ENCODE data around the gene MSRB2.
"Not testable (repeated sequence)": the region's sequence is repeated elsewhere in the genome, so short reads cannot be mapped to it uniquely, and the experiment has no call there.

The MSRB2 gene

DNA sequence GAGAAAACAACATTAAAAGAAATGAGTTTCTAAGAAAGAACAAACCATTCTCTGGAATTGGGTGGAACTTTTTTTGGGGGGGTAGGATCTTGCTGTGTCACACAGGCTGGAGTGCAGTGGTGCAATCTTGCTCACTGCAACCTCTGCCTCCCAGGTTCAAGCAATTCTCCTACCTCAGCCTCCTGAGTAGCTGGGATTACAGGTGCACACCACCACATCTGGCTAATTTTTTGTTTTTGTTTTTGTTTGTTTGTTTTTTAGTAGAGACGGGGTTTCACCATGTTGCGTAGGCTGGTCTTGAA lies 30.6 kb upstream of the MSRB2 start:
- H3K9me3 Mint-ChIP-seq; DNase-seq; H3K4me3 Mint-ChIP-seq; H3K36me3 Mint-ChIP-seq; H3K4me1 Mint-ChIP-seq; H3K27ac Mint-ChIP-seq; ATAC-seq (replicated peaks): not testable (repeated sequence)
- peaks cover 24 to 41% of the 10 kb centered on the region in 2 donors for H3K27me3 Mint-ChIP-seq

DNA sequence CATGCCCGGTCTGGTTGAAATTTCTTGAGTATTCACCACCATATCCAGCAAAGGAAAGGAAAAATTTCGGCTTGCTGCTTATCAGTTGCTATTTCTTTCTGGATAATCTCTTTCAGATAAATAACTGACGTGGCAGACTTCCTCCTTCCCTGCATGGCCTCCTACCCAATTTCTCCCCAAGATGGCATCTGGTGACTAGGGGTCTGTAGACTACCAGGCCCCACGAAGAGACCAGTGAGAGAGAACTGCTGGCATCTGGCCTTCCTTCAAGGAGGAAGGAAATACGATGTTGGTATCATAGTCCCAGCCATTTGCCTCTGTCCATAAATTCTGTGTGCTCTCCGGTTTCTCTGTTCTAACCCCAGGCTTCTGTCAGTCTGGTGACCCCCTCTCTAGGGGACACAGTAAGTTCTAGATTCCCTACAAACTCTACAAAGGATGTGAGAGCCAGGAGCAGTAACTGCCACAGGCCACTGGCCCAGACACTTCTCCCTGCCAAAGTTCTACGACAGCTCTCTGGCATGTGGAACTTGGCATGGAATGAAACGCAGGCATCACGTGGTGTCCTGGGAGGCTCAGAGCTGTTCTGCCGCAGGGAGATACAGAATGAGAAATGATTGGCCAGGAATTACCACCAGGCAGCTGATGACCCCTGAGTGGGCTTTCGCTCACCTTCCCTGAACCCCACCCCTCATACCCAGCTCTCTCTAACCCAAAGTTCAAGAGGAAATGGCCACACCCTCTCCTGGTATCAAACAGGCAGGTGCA lies 30.0 kb upstream of the MSRB2 start:
- no peak overlapping the region for H3K27ac Mint-ChIP-seq
- no peak overlapping the region for H3K4me3 Mint-ChIP-seq
- no peak for ATAC-seq (replicated peaks)
- peaks cover 19 to 36% of the 10 kb centered on the region in 2 donors for H3K27me3 Mint-ChIP-seq
- no peaks in the 10 kb centered on the region for H3K36me3 Mint-ChIP-seq
- H3K9me3 Mint-ChIP-seq, result no peaks in the 10 kb centered on the region
- no peak for DNase-seq
- H3K4me1 Mint-ChIP-seq, result peaks cover 3 to 6% of the 10 kb centered on the region in 2 donors

DNA sequence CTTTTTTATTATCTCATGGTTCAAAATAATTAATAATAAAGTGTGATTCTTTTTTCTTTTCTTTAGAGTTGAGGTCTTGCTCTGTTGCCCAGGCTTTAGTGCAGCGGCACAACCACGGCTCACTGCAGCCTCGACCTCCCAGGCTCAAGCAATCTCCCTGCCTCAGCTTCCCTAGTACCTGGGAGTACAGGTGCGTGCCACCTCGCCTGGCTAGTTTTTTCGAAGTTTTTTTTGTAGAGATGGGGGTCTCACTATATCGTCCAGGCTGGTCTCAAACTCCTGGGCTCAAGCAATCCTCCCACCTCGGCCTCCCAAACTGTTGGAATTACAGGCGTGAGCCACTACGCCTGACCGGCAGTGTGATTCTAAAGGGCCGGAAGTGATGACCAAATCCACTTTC lies 28.0 kb upstream of the MSRB2 start:
- Mint-ChIP-seq H3K4me3 (no peak overlapping the region), H3K27me3 (peaks cover 12 to 29% of the 10 kb centered on the region in 2 donors), H3K36me3 (no peaks in the 10 kb centered on the region), H3K9me3 (no peaks in the 10 kb centered on the region), H3K27ac (no peak overlapping the region), H3K4me1 (peaks cover 3 to 6% of the 10 kb centered on the region in 2 donors)
- DNase-seq, result no peak
- ATAC-seq (replicated peaks), result no peak

DNA sequence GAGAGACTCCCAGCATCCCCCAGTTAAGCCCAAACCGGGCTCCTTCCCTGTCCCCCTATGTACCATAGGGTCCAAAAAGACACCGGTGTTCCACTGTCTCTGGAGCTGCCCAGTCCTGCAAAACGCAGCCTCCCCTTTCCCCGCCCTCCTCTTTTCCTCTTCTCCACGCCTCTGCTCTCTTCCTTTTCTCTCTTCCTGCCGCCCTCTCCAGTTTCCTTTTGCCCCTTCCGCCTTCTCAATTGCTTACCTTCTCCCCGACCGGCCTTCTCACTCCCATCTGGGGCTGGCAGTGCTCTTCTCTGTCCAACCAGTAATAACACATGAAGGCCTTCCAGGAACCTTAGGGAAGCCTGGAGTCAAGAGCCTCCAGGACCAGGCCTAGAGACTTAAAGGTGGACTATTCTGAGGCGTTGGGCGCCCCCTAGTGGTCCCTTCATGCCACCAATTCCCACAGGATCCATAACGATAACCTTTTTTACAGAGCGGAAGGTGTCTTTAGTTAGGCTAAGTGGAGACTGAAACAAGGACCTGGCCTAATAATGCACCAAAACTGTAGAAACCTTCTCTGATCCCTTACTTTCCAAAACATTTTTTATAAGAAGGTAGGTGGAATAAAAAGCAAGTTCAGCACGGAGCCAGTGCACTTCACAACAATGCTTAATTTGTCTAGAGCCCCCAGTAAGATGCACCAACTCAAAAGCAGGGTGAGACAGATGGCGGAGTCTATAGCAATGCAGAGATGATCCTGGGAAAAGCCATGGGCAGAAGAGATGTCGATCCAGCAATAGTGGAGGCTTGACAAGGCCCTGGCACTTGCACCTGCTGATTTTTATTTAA lies 27.2 kb upstream of the MSRB2 start:
- DNase-seq (peak; percentile 34), ATAC-seq (replicated peaks) (peak; percentile 78 to 82)
- H3K4me3 Mint-ChIP-seq, result no peak overlapping the region
- no peaks in the 10 kb centered on the region for H3K9me3 Mint-ChIP-seq
- no peak overlapping the region for H3K27ac Mint-ChIP-seq
- peaks cover 3 to 6% of the 10 kb centered on the region in 2 donors for H3K4me1 Mint-ChIP-seq
- peaks cover 12 to 29% of the 10 kb centered on the region in 2 donors for H3K27me3 Mint-ChIP-seq
- no peaks in the 10 kb centered on the region for H3K36me3 Mint-ChIP-seq

DNA sequence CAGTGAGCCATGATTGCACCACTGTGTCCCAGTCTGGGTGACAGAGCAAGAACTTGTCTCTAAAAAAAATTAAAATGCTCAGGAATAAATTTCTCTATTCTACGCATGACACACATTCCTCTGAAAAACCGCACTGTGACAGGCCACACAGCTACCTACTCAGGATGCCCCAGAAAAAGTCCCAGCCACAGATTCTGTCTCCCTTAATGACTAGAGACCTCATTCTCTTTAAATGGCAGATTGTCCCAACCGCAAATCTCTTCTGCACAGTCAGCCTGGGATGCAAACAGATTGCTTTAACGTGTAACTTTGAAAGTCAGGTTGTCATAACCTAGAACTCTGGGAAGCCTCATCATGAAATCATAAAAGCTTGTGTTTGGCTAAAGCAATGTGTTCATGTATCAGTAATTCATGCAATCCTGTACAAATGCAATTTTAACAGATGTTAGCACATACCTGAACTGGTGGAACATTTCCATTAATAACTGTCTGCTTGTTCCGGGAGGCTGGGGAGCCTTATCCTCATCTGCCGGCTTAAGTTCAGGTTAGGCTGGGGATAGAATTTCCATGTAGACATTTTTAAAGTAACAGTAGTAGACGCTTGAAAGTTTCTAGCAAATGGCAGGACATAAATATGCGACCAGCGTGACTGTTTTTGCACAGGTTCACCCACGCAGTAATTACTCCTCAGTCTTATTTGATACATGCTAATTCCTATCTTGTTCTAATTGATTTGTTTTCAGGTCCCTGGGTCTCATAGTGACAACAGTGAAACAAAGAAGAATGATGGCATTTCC lies 26.2 kb upstream of the MSRB2 start:
- Mint-ChIP-seq H3K27me3 (peaks cover 6 to 19% of the 10 kb centered on the region in 2 donors), H3K4me1 (peaks cover 3 to 6% of the 10 kb centered on the region in 2 donors), H3K4me3 (no peak overlapping the region), H3K27ac (no peak overlapping the region), H3K36me3 (no peaks in the 10 kb centered on the region), H3K9me3 (no peaks in the 10 kb centered on the region)
- DNase-seq (no peak), ATAC-seq (replicated peaks) (peak in 1 of 2 donors; percentile 27)

DNA sequence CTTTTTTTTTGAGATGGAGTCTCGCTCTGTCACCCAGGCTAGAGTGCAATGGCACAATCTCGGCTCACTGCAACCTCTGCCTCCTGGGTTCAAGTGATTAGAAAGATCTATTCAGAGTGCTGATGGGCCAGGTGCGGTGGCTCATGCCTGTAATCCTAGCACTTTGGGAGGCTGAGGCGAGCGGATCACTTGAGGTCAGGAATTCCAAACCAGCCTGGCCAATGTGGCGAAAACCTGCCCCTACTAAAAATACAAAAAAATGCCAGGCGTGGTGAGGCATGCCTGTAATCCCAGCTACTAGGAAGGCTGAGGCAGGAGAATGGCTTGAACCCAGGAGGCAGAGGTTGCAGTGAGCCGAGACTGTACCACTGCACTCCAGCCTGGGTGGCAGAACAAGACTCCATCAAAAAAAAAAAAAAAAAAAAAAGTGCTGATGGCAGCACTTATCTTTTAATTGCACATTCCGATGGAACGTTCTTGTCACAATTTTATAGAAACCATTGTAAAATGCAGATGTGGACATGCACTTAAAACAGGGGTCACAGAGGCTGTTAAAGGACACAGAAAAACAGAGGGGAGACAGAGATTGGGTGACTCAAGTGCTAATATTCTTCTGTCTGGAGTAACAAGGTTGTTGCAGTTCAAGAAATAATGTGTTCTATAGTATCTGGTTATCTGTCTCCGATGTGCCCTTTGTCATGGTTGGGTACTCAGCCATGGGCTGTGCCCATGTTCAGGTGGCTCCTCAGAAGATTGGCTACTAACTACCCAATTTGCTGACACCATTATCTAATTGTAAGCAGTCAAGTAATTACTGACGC lies 25.1 kb upstream of the MSRB2 start:
- not testable (repeated sequence) for H3K4me1 Mint-ChIP-seq, H3K4me3 Mint-ChIP-seq, H3K9me3 Mint-ChIP-seq, H3K27ac Mint-ChIP-seq, H3K36me3 Mint-ChIP-seq, DNase-seq
- peak in 1 of 2 donors; percentile 15 for ATAC-seq (replicated peaks)
- peaks cover 6 to 17% of the 10 kb centered on the region in 2 donors for H3K27me3 Mint-ChIP-seq

DNA sequence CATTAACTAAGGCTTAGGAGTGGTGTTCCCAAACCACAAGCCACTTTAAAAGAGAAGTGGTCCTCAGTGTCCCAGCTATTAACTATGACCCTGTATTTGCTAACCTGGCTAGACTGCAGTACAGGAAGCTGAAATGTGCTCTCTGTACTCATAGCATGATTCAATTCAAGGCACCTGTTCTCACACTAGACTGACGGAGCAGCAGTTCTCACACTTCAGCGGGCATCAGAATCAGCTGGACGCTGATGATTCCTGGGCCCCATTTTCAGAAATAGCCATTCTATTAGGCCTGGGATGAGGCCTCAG lies 24.5 kb upstream of the MSRB2 start:
- Mint-ChIP-seq H3K4me3 (no peak overlapping the region), H3K9me3 (no peaks in the 10 kb centered on the region), H3K4me1 (peaks cover 3 to 6% of the 10 kb centered on the region in 2 donors), H3K27ac (no peak overlapping the region), H3K36me3 (no peaks in the 10 kb centered on the region), H3K27me3 (peaks cover 10 to 21% of the 10 kb centered on the region in 2 donors)
- DNase-seq, result no peak
- ATAC-seq (replicated peaks), result peak in 1 of 2 donors; percentile 41

DNA sequence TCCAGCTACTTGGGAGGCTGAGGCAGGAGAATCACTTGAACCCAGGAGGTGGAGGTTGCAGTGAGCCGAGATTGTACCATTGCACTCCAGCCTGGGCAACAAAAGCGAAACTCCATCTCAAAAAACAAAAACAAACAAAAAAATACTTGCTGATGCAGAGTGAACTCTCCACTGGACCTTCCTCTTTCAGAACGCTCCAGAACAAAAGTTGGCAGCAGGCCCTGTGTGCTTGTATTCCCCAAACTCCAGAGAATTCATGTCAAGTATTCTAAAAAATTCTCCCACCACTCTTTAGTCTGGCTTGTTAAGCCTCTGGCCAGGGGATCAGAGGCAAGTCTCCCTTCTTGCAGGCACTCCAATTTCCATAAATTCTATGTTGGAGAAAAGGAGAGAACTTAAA lies 22.8 kb upstream of the MSRB2 start:
- H3K27ac Mint-ChIP-seq; ATAC-seq (replicated peaks); H3K4me1 Mint-ChIP-seq; H3K36me3 Mint-ChIP-seq; H3K9me3 Mint-ChIP-seq; DNase-seq; H3K4me3 Mint-ChIP-seq: not testable (repeated sequence)
- peaks cover 22 to 36% of the 10 kb centered on the region in 2 donors for H3K27me3 Mint-ChIP-seq

DNA sequence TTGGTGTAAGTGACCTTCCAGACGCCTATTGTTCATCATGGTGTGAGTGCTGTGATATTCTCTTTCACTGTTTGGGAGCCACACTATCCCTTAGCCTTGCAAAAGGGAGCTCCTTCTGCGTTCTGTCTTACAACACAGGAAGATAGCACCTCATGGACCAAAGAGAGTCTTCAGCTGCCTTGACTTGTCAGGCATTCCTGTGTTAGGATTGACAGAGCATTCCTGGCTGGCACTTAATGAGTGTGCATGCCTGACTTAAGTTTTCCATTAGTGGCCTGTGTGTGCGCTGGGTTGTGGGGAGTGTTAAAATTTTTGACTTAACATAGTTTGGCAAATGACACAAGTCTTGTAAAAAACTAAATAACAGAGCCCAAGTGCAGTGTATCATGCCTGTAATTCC lies 21.9 kb upstream of the MSRB2 start:
- Mint-ChIP-seq H3K9me3 (no peaks in the 10 kb centered on the region), H3K4me1 (no peaks in the 10 kb centered on the region), H3K27me3 (peaks cover 19 to 33% of the 10 kb centered on the region in 2 donors), H3K4me3 (no peak overlapping the region), H3K27ac (peak overlapping the region; percentile 56), H3K36me3 (no peaks in the 10 kb centered on the region)
- DNase-seq (no peak), ATAC-seq (replicated peaks) (no peak)

DNA sequence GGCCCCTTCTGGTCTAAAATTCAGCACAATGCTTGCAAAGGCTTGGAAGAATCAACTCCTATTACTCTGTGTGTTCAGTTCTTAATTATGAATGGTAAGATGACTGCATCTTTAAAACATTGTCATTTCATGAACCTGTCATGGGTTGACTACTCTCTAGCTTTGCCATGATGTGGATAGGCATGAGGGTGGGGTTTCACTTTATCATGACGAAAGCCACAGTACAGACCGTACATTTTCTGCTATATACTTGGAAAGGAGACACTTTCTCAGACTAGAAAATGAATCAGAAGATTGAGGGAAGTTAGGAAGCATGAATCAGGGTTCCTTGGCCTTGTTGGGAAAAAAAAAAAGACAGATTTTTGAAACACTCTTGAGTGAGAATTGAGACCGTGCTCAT lies 19.7 kb upstream of the MSRB2 start:
- Mint-ChIP-seq H3K27ac (no peak overlapping the region), H3K4me3 (no peak overlapping the region), H3K27me3 (peaks cover 31 to 32% of the 10 kb centered on the region in 2 donors), H3K4me1 (no peaks in the 10 kb centered on the region), H3K36me3 (no peaks in the 10 kb centered on the region), H3K9me3 (no peaks in the 10 kb centered on the region)
- DNase-seq, result no peak
- ATAC-seq (replicated peaks), result no peak

DNA sequence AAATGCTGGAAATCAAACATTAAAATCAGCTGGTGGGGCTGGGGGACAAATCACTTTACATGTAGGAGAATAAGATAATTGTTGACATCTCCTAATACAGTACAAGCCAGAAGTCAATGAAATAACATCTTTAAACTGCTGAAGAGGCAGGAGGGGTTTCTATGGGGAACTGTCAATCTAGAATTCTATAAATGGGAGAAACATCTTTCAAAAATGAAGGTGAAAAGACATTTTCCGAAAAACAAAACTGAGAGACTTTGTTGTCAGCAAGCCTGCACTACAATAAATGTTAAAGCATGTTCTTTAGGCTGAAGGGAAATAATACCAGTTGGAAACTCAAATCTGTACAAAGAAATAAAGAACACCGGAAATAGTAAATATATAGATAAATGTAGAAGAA lies 17.3 kb upstream of the MSRB2 start:
- H3K9me3 Mint-ChIP-seq, result no peaks in the 10 kb centered on the region
- H3K27ac Mint-ChIP-seq, result no peak overlapping the region
- ATAC-seq (replicated peaks) (no peak), DNase-seq (no peak)
- peaks cover 46 to 49% of the 10 kb centered on the region in 2 donors for H3K27me3 Mint-ChIP-seq
- no peaks in the 10 kb centered on the region for H3K4me1 Mint-ChIP-seq
- H3K36me3 Mint-ChIP-seq, result no peaks in the 10 kb centered on the region
- no peak overlapping the region for H3K4me3 Mint-ChIP-seq

DNA sequence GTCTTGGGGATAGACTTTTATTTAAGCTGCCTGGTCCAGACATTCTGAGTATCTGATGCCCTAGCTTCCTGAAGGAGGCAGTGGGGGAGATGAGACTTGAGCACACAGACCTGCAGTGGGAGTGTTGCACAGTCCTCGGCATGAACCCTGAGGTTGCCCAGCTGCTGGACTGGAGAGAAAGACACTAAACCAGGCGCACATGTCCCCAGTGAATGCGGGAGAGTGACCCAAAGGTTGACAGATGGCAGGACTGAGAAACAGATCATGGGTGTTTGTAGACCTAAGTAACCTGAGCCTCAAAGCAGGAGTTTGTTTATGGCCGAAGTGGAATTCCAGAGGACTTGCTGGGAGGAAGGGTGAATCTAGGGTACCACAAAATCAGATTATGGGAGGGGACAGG lies 15.7 kb upstream of the MSRB2 start:
- ATAC-seq (replicated peaks), result no peak
- Mint-ChIP-seq H3K36me3 (no peaks in the 10 kb centered on the region), H3K9me3 (peaks cover 0 to under 1% of the 10 kb centered on the region in 2 donors), H3K4me1 (no peaks in the 10 kb centered on the region), H3K27me3 (peaks cover 51 to 52% of the 10 kb centered on the region in 2 donors), H3K27ac (no peak overlapping the region), H3K4me3 (no peak overlapping the region)
- no peak for DNase-seq

DNA sequence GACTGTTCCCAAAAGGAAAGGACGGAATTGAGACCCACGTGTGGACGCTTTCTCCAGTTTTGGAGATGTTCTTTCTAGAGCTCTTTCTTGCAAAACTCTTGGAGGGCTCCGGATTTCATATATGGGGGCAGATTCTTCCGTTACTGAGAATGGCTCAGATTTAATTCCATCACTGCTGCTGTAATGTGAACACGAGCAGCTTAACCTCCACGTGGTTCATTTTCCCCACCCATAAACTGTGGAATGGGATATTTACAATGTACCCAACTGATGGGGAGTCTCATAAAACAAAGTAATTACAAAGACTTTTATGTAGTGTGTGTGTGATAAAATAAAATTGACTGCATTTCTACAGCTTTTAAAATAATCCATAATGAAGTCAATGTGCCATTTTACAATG lies 15.1 kb upstream of the MSRB2 start:
- Mint-ChIP-seq H3K4me3 (no peak overlapping the region), H3K27ac (no peak overlapping the region), H3K4me1 (no peaks in the 10 kb centered on the region), H3K27me3 (peaks cover 55% of the 10 kb centered on the region in 2 donors), H3K36me3 (no peaks in the 10 kb centered on the region), H3K9me3 (peaks cover 0 to 3% of the 10 kb centered on the region in 2 donors)
- no peak for DNase-seq
- ATAC-seq (replicated peaks), result no peak

DNA sequence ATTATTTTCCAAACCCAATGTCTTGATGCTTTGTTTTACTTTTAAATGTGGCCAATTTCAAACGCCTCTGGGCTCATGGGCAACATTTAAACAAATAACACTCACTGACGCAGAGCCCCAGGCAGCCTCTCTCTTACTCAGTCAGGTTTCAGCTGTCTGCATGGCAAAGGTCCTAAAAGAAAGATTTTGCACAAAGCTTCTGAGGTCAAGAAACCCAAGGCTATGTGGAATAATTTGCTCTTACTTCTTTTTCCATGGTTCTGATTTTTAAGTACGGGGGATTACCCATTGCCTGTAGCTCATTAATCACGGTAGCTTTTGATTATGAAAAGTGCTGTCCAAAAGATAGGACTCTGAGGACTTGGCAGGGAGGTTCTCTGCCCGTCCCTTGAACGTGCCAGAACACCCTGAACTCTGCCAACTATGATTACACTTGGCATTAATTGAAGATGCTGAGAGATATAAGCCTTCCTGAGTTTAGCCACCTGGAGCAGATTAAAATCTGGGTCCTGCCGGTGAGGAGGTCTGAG lies 14.1 kb upstream of the MSRB2 start:
- H3K36me3 Mint-ChIP-seq, result no peaks in the 10 kb centered on the region
- no peaks in the 10 kb centered on the region for H3K4me1 Mint-ChIP-seq
- no peak overlapping the region for H3K27ac Mint-ChIP-seq
- H3K4me3 Mint-ChIP-seq, result no peak overlapping the region
- peaks cover 50% of the 10 kb centered on the region in 2 donors for H3K27me3 Mint-ChIP-seq
- no peak for ATAC-seq (replicated peaks)
- DNase-seq, result no peak
- peaks cover 0 to 3% of the 10 kb centered on the region in 2 donors for H3K9me3 Mint-ChIP-seq
